ENCODE data around the gene KDM6B.
A peak's percentile ranks its signal among the peaks of the same experiment; 100 is the strongest.
"Not testable (repeated sequence)": the region's sequence is repeated elsewhere in the genome, so short reads cannot be mapped to it uniquely, and the experiment has no call there.

The KDM6B gene, protein sequence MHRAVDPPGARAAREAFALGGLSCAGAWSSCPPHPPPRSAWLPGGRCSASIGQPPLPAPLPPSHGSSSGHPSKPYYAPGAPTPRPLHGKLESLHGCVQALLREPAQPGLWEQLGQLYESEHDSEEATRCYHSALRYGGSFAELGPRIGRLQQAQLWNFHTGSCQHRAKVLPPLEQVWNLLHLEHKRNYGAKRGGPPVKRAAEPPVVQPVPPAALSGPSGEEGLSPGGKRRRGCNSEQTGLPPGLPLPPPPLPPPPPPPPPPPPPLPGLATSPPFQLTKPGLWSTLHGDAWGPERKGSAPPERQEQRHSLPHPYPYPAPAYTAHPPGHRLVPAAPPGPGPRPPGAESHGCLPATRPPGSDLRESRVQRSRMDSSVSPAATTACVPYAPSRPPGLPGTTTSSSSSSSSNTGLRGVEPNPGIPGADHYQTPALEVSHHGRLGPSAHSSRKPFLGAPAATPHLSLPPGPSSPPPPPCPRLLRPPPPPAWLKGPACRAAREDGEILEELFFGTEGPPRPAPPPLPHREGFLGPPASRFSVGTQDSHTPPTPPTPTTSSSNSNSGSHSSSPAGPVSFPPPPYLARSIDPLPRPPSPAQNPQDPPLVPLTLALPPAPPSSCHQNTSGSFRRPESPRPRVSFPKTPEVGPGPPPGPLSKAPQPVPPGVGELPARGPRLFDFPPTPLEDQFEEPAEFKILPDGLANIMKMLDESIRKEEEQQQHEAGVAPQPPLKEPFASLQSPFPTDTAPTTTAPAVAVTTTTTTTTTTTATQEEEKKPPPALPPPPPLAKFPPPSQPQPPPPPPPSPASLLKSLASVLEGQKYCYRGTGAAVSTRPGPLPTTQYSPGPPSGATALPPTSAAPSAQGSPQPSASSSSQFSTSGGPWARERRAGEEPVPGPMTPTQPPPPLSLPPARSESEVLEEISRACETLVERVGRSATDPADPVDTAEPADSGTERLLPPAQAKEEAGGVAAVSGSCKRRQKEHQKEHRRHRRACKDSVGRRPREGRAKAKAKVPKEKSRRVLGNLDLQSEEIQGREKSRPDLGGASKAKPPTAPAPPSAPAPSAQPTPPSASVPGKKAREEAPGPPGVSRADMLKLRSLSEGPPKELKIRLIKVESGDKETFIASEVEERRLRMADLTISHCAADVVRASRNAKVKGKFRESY (N-terminal part only)

DNA sequence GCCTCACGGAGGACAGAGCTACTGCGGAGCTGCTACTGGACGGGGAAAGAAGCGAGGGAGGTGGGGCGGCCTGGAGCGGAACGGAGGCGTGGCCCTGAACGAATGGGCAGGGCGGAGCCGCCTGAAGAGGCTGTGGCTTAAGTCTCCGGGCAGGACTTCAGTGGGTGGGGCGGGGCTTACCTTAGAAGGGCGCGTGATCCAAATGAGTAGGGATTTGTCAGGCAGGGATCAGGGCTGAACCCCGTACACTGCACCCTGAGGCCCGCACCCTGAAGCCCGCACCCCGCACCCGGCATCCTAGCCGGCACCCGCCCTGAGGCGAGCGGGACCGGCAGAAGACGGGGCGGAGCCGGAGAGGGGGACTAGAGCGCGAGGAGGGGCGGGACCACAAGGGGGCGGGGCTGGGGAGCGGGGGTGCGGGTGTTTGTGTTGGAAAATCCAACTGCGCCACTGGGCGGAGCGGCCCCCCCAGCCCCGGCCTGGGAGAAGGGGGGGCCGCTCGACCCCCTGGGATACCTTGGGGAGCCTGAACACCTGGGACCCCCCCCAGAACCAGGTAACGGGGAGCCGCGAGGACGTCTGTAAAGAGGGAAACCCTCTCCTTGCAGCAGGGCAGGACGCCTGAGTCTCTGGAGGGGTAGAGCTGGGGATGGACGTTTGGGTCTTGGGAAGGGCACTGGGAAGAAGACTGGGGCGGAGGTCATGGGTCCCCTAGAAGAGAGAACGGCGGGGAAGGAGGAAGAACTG lies at the start of gene KDM6B:
Gene KDM6B, plus strand, starts transcription at position 423 of the 747 bp plus-strand sequence. CDS start 11,338 bp downstream, outside the sequence.
- peak; percentile 89 for DNase-seq

DNA sequence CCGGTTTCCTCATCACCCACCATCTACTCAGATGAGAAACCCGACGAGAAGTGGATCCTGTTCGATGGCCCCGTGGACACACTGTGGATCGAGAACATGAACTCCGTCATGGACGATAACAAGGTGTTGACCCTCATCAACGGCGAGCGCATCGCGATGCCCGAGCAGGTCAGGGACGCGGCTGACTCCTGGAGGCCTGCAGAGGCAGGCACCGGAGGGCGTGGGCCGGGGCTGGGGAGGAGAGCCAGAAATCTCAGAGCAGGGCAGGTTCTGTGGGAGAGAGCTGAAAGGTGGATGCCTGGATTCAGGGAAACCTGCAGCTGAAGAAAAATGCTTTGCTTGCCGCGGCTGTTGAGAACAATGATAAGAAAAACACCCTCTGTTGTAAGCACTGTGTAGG lies 47.2 kb upstream of the KDM6B start:
- no peak for DNase-seq

DNA sequence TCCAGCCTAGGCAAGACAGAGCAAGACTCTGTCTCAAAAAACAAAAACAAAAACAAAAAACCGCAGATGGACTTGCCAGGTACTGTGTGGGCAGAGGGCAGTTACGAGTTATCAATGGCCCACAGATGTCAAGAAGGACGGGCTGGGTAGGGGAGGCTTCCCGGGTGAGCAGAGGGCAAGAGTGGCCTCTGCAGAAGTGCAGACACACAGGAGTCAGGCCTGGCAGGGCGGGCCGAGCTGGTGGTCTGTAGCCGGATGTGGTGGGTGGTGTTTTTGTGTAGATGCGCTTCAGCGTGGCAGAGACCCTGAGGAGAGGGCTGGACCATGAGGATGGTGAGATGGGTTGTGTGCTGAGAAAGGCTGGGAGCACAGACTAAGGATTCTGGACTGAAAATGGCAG lies 44.9 kb upstream of the KDM6B start:
- DNase-seq, result no peak

- DNase-seq, result no peak
Measured at GRCh38 chr17:7790150-7790549, 43.9 kb upstream of the KDM6B start.

- DNase-seq, result no peak
Measured at GRCh38 chr17:7792611-7793010, 41.4 kb upstream of the KDM6B start.

- no peak for DNase-seq
Measured at GRCh38 chr17:7794075-7794663, 39.8 kb upstream of the KDM6B start.

- DNase-seq, result no peak
Measured at GRCh38 chr17:7797976-7798375, 36.0 kb upstream of the KDM6B start.

GRCh38 chr17:7798839-7799238 lies 35.2 kb upstream of the KDM6B start:
- DNase-seq, result no peak

- no peak for DNase-seq
Measured at GRCh38 chr17:7803981-7804380, 30.0 kb upstream of the KDM6B start.

- DNase-seq, result no peak
Measured at GRCh38 chr17:7806587-7806986, 27.4 kb upstream of the KDM6B start.

- no peak for DNase-seq
Measured at GRCh38 chr17:7807206-7807605, 26.8 kb upstream of the KDM6B start.

- DNase-seq, result no peak
Measured at GRCh38 chr17:7809086-7809790, 24.8 kb upstream of the KDM6B start.

DNA sequence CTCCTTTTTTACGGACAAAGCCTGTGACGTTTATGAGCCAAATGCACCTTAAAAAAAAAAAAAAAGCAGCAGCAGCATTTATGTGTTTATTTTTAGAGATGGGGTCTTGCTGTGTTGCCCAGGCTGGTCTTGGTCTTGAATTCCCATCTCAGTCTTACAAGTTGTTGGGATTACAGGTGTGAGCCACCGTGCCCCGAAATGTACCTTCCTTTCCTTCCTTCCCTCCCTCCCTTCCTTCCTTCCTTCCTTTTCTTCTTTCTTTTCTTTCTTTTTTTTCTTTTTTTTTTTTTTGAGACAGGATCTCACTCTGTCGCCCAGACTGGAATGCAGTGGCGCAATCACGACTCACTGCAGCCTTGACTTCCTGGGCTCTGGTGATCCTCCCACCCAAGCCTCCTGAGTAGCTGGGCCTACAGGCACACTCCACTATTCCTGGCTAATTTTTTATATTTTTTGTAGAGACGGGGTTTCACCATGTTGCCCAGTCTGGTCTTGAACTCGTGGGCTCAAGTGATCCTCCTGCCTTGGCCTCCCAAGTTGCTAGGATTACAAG lies 24.1 kb upstream of the KDM6B start:
- DNase-seq, result not testable (repeated sequence)

DNA sequence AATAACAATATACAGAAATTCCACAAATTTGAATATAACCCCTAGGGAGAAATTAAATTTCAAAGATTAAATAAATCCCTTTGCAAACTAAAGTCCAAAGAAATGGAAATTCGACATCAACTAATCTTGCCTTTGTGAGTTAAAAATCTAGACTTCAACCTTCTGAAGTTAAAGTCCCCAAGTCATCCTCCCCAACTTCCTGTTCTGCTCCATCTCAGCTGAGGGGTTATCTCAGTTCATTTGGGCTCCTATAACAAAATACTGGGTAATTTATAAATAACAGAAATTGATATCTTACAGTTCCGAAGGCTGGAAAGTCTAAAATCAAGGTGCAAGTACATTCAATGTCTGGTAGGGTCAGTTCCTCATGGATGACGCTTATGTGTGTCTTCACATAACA lies 22.8 kb upstream of the KDM6B start:
- no peak for DNase-seq

- DNase-seq, result no peak
Measured at GRCh38 chr17:7814969-7815368, 19.0 kb upstream of the KDM6B start.

- no peak for DNase-seq
Measured at GRCh38 chr17:7816926-7817642, 16.9 kb upstream of the KDM6B start.

DNA sequence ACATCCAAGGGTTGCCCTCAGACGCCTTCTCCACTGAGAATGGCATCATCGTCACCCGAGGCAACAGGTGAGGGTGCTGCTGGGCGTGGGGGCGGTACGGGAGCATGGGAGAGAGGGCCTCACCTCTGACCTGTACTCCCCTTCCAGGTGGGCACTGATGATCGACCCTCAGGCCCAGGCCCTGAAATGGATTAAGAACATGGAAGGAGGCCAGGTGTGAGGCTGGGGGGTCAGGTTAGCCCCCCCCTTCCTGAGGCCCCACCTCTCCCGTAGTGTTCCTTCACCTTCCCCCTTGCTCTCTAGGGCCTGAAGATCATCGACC lies 16.4 kb upstream of the KDM6B start:
- no peak for DNase-seq

- no peak for DNase-seq
Measured at GRCh38 chr17:7818026-7818425, 16.0 kb upstream of the KDM6B start.

DNA sequence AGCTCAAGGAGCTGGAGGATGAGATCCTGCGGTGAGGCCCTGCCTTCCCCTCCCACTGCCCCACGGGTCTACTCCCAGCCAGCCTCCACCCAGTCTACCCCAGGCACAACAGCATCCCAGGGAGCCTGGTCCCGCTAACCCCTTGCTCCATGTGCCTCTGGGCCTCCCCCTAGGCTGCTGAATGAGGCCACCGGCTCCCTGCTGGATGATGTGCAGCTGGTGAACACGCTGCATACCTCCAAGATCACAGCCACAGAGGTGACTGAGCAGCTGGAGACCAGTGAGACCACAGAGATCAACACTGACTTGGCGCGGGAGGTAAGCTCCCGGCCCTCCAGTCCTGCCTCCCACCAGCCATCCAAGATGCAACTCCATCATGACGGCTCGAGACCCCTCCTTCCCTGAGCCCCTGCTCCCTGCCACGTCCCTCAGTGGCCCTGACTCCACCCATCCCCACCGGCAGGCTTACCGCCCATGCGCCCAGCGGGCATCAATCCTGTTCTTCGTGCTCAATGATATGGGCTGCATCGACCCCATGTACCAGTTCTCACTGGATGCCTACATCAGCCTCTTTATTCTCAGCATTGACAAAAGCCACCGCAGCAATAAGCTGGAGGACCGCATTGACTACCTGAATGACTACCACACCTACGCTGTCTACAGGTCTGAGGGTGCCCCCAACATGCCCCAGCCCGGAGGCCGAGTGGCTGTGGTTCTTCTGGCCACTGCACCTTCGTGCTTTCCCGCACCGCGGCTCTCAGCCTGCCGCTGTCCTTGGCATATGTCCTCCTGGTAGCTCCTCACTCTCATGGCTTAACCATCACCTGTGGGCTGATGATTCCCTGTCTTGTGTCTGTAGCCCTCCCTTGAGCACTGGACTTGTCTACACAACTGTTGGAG lies 15.0 kb upstream of the KDM6B start:
- no peak for DNase-seq

GRCh38 chr17:7820231-7820630 lies 13.8 kb upstream of the KDM6B start:
- DNase-seq, result no peak
